Measurements from ENCODE around the gene SUPT3H. TPM values are rescaled to one million over a fixed set of nuclear protein-coding genes. Genes with fewer than 3 reads are reported as not detected.
"Not testable (repeated sequence)": the region's sequence is repeated elsewhere in the genome, so short reads cannot be mapped to it uniquely, and the experiment has no call there.

The SUPT3H gene
- total RNA-seq, 1 donor from 2014 or later = 13.3 TPM

- Mint-ChIP-seq H3K36me3 (ENCODE audit: low read depth) (peaks cover 2% of the 10 kb centered on the region), H3K9me3 (ENCODE audit: low read depth) (peaks cover 13% of the 10 kb centered on the region)
- no peak for DNase-seq (ENCODE audit: low spot score)
Measured at GRCh38 chr6:45045253-45045601, 332.5 kb downstream of the SUPT3H start.

GRCh38 chr6:45044510-45045252 is 333.1 kb downstream of the SUPT3H start:
- H3K4me1 Mint-ChIP-seq (ENCODE audit: low read depth) = peaks cover 10% of the 10 kb centered on the region
- no peaks in the 10 kb centered on the region for H3K27me3 Mint-ChIP-seq (ENCODE audit: low read depth)
- no peak for TF ChIP-seq CTCF (IDR thresholded peaks at IDR 0.05)
- H3K9me3 Mint-ChIP-seq (ENCODE audit: low read depth) = peaks cover 13% of the 10 kb centered on the region
- H3K4me3 Mint-ChIP-seq (ENCODE audit: unreplicated experiment) = no peak overlapping the region
- no peak for DNase-seq (ENCODE audit: low spot score)
- peak overlapping the region; percentile 27 for H3K27ac Mint-ChIP-seq (ENCODE audit: unreplicated experiment)
- peaks cover 2% of the 10 kb centered on the region for H3K36me3 Mint-ChIP-seq (ENCODE audit: low read depth)

More at GRCh38 chr6:45045253-45045601, 332.5 kb downstream of the SUPT3H start:
- no peak overlapping the region for H3K27ac Mint-ChIP-seq (ENCODE audit: unreplicated experiment)
- no peak overlapping the region for H3K4me3 Mint-ChIP-seq (ENCODE audit: unreplicated experiment)
- no peak for TF ChIP-seq CTCF (IDR thresholded peaks at IDR 0.05)
- H3K4me1 Mint-ChIP-seq (ENCODE audit: low read depth) = peaks cover 11% of the 10 kb centered on the region
- no peaks in the 10 kb centered on the region for H3K27me3 Mint-ChIP-seq (ENCODE audit: low read depth)

GRCh38 chr6:45044086-45044485 is 333.6 kb downstream of the SUPT3H start:
- DNase-seq (ENCODE audit: low spot score) = no peak
- Mint-ChIP-seq H3K4me3 (ENCODE audit: unreplicated experiment) (no peak overlapping the region), H3K27ac (ENCODE audit: unreplicated experiment) (no peak overlapping the region), H3K27me3 (ENCODE audit: low read depth) (no peaks in the 10 kb centered on the region), H3K9me3 (ENCODE audit: low read depth) (peaks cover 13% of the 10 kb centered on the region), H3K36me3 (ENCODE audit: low read depth) (peaks cover 2% of the 10 kb centered on the region), H3K4me1 (ENCODE audit: low read depth) (peaks cover 10% of the 10 kb centered on the region)
- no peak for TF ChIP-seq CTCF (IDR thresholded peaks at IDR 0.05)

GRCh38 chr6:45042673-45043072 is 335.1 kb downstream of the SUPT3H start:
- H3K27me3 Mint-ChIP-seq (ENCODE audit: low read depth); H3K9me3 Mint-ChIP-seq (ENCODE audit: low read depth); DNase-seq (ENCODE audit: low spot score); H3K27ac Mint-ChIP-seq (ENCODE audit: unreplicated experiment); H3K4me3 Mint-ChIP-seq (ENCODE audit: unreplicated experiment); H3K36me3 Mint-ChIP-seq (ENCODE audit: low read depth): not testable (repeated sequence)
- peaks cover 10% of the 10 kb centered on the region for H3K4me1 Mint-ChIP-seq (ENCODE audit: low read depth)

GRCh38 chr6:45038226-45038625 is 339.5 kb downstream of the SUPT3H start:
- no peaks in the 10 kb centered on the region for H3K4me1 Mint-ChIP-seq (ENCODE audit: low read depth)
- DNase-seq (ENCODE audit: low spot score) = no peak
- no peak for TF ChIP-seq CTCF (IDR thresholded peaks at IDR 0.05)
- H3K27me3 Mint-ChIP-seq (ENCODE audit: low read depth) = no peaks in the 10 kb centered on the region
- H3K36me3 Mint-ChIP-seq (ENCODE audit: low read depth) = no peaks in the 10 kb centered on the region
- H3K4me3 Mint-ChIP-seq (ENCODE audit: unreplicated experiment) = no peak overlapping the region
- no peaks in the 10 kb centered on the region for H3K9me3 Mint-ChIP-seq (ENCODE audit: low read depth)
- no peak overlapping the region for H3K27ac Mint-ChIP-seq (ENCODE audit: unreplicated experiment)

GRCh38 chr6:45036103-45036502 is 341.6 kb downstream of the SUPT3H start:
- no peaks in the 10 kb centered on the region for H3K9me3 Mint-ChIP-seq (ENCODE audit: low read depth)
- H3K4me3 Mint-ChIP-seq (ENCODE audit: unreplicated experiment) = no peak overlapping the region
- H3K4me1 Mint-ChIP-seq (ENCODE audit: low read depth) = no peaks in the 10 kb centered on the region
- H3K27me3 Mint-ChIP-seq (ENCODE audit: low read depth) = no peaks in the 10 kb centered on the region
- no peak overlapping the region for H3K27ac Mint-ChIP-seq (ENCODE audit: unreplicated experiment)
- no peak for DNase-seq (ENCODE audit: low spot score)
- TF ChIP-seq CTCF (IDR thresholded peaks at IDR 0.05) = no peak
- no peaks in the 10 kb centered on the region for H3K36me3 Mint-ChIP-seq (ENCODE audit: low read depth)

All from chondrocyte (in vitro differentiated cells).